Spleen (tissue), 11 donors: ENCODE results near the gene SHISA9. TPM values are rescaled to one million over a fixed set of nuclear protein-coding genes. Genes with fewer than 3 reads are reported as not detected.

Experiments
- DNase-seq: peaks from one replicate; pipeline ENCODE4 v3.0.0-alpha.2; 2020
- H3K27ac ChIP-seq, 8 donors: fragments of 200-600 bp; sonication (generic) in 7 of 8; 1 replicate in 4 of 8; 2 replicates in 4 of 8; pipeline versions ENCODE4 v1.5.0 to v1.8.0; 2016 to 2021; ENCODE audit warnings: inconsistent platforms in 4 of 8, mild to moderate bottlenecking in 4 of 8, moderate library complexity in 1 of 8
- H3K27me3 ChIP-seq, 7 donors: fragments of 200-600 bp; sonication (generic) in 6 of 7; replicated peaks in 1 of 7; 1 replicate in 4 of 7; 2 replicates in 3 of 7; pipeline versions ENCODE4 v1.5.0 to v1.8.0; 2016 to 2021; ENCODE audit warnings: inconsistent platforms in 3 of 7, mild to moderate bottlenecking in 1 of 7
- H3K36me3 ChIP-seq, 6 donors: fragments of 200-600 bp; sonication (generic) in 5 of 6; 1 replicate in 4 of 6; 2 replicates in 2 of 6; pipeline versions ENCODE4 v1.5.0 to v1.8.0; 2016 to 2021; ENCODE audit warnings: inconsistent platforms in 2 of 6
- H3K4me1 ChIP-seq, 6 donors: fragments of 200-600 bp; sonication (generic) in 5 of 6; 1 replicate in 3 of 6; 2 replicates in 3 of 6; pipeline versions ENCODE4 v1.5.0 to v1.8.0; 2016 to 2021; ENCODE audit warnings: inconsistent platforms in 3 of 6
- H3K4me3 ChIP-seq, 8 donors: fragments of 200-600 bp; sonication (generic) in 7 of 8; 1 replicate in 4 of 8; 2 replicates in 4 of 8; pipeline versions ENCODE4 v1.5.0 to v1.8.0; 2016 to 2021; ENCODE audit warnings: inconsistent platforms in 4 of 8, mild to moderate bottlenecking in 4 of 8, moderate library complexity in 2 of 8
- H3K9me3 ChIP-seq, 8 donors: fragments of 200-600 bp; sonication (generic) in 7 of 8; 1 replicate in 4 of 8; 2 replicates in 4 of 8; pipeline versions ENCODE4 v1.5.0 to v1.8.0; 2016 to 2021; ENCODE audit warnings: inconsistent platforms in 4 of 8
- CTCF ChIP-seq, 11 experiments: fragments of 200-600 bp in 7 of 11; fragments of 450-650 bp in 4 of 11; sonication (generic) in 4 of 11; IDR thresholded peaks in 8 of 11; conservative IDR thresholded peaks in 3 of 11; 1 replicate in 7 of 11; 2 replicates in 4 of 11; pipeline versions ENCODE4 v1.4.0 to v1.8.0; 2016 to 2021; ENCODE audit warnings: antibody characterized with exemption in 11 of 11, inconsistent platforms in 4 of 11, mild to moderate bottlenecking in 1 of 11
- POLR2A ChIP-seq, 3 donors: fragments of 450-650 bp; IDR thresholded peaks; one replicate each; pipeline ENCODE4 v1.5.1; 2017; ENCODE audit warnings: antibody characterized with exemption in 3 of 3, mild to moderate bottlenecking in 1 of 3
- POLR2AphosphoS5 ChIP-seq, 3 donors: sonication (generic); formaldehyde crosslinking; IDR thresholded peaks; one replicate each; pipeline ENCODE4 v1.5.1; 2017; ENCODE audit warnings: antibody characterized with exemption in 3 of 3
- WGBS, 5 donors: extraction: QIAGEN DNeasy Blood & Tissue Kit in 3 of 5; methylation state at CpG; one replicate each; pipeline versions ENCODE4 v1.1.5 to v1.1.7; 2013 to 2018; 5-methylcytosine and 5-hydroxymethylcytosine counted together
- intact Hi-C: fragments of 100-400 bp; cut with DNase I; formaldehyde crosslinking; loops from one replicate; pipeline ENCODE4 v1.15.0; 2023; ENCODE audit warnings: low total_unique reads
- polyA plus RNA-seq, 3 donors: library from polyadenylated mRNA; stranded (reverse); fragments of 200-250 nt; gene quantifications; one replicate each; pipeline ENCODE4 v1.2.1, GENCODE V29; 2013
- total RNA-seq, 7 donors: library from RNA; depleted of rRNA in 3 of 7; stranded (reverse); fragments of >200 nt in 3 of 7; fragmentation: NEBNext Ultra II Directional in 4 of 7; extraction: Animal tissue kit (Norgen Biotek cat#: 25700) in 4 of 7; gene quantifications; one replicate each; pipeline versions ENCODE4 v1.1.0 to v1.2.1, GENCODE V29; 2016 to 2021
- donor health status: healthy with polysubstance abuse.
- donor health status: DM: no; HTN: no; CAD: no; lungs with moderate emphysema.
- donor health status: DM: no; HTN: no; CAD: no.
- donor health status: Bipolar disorder and iron deficiency.
- donor health status: healthy.
- donor health status: DM: no; HTN: no; CAD: no.
- donor health status: DM: yes; HTN: yes; CAD: no.

SHISA9 gene
- total and polyA plus RNA-seq, 10 donors, result 0.02 to 0.17 (median 0.05) TPM; not detected in 4

- Histone ChIP-seq H3K36me3 (no peaks in the 10 kb centered on the region), H3K27ac (no peak overlapping the region), H3K4me3 (no peak overlapping the region), H3K9me3 (peaks cover 0 to 12% (median 0%) of the 10 kb centered on the region in 8 donors), H3K27me3 (peaks cover 0 to 25% (median 0%) of the 10 kb centered on the region in 7 donors), H3K4me1 (no peaks in the 10 kb centered on the region)
- DNase-seq, result no peak
- intact Hi-C loops, result no loop called here
- WGBS, 5 donors, result 53 to 68% (median 64%) methylated on average over 5 of the region's 5 CpGs
- TF ChIP-seq CTCF (IDR thresholded peaks at IDR 0.05 in 8 of 11, conservative IDR thresholded peaks at IDR 0.05 in 3 of 11) (no peak), POLR2AphosphoS5 (IDR thresholded peaks at IDR 0.05) (no peak), POLR2A (IDR thresholded peaks at IDR 0.05) (no peak)
These were observed 368.6 kb downstream of the SHISA9 start for GRCh38 chr16:13269905-13270528.

GRCh38 chr16:13270602-13271001, 369.2 kb downstream of the SHISA9 start:
- TF ChIP-seq CTCF (IDR thresholded peaks at IDR 0.05 in 8 of 11, conservative IDR thresholded peaks at IDR 0.05 in 3 of 11) (no peak), POLR2AphosphoS5 (IDR thresholded peaks at IDR 0.05) (no peak), POLR2A (IDR thresholded peaks at IDR 0.05) (no peak)
- no peak overlapping the region for H3K27ac ChIP-seq
- peaks cover 0 to 25% (median 0%) of the 10 kb centered on the region in 7 donors for H3K27me3 ChIP-seq
- intact Hi-C loops, result no loop called here
- 52 to 83% (median 76%) methylated on average over 1 of the region's 1 CpG for WGBS, 5 donors
- no peak overlapping the region for H3K4me3 ChIP-seq
- H3K9me3 ChIP-seq, result peaks cover 0 to 12% (median 0%) of the 10 kb centered on the region in 8 donors
- DNase-seq, result no peak
- no peaks in the 10 kb centered on the region for H3K4me1 ChIP-seq
- H3K36me3 ChIP-seq, result no peaks in the 10 kb centered on the region

GRCh38 chr16:13289515-13289914, 388.1 kb downstream of the SHISA9 start:
- H3K27me3 ChIP-seq, result no peaks in the 10 kb centered on the region
- H3K4me3 ChIP-seq, result no peak overlapping the region
- H3K27ac ChIP-seq, result no peak overlapping the region
- peaks cover 0 to 5% (median 0%) of the 10 kb centered on the region in 8 donors for H3K9me3 ChIP-seq
- no peak for DNase-seq
- no peaks in the 10 kb centered on the region for H3K36me3 ChIP-seq
- no peak for TF ChIP-seq CTCF (IDR thresholded peaks at IDR 0.05 in 8 of 11, conservative IDR thresholded peaks at IDR 0.05 in 3 of 11)
- no peak for TF ChIP-seq POLR2A (IDR thresholded peaks at IDR 0.05)
- no peak for TF ChIP-seq POLR2AphosphoS5 (IDR thresholded peaks at IDR 0.05)
- intact Hi-C loops, result no loop called here
- no peaks in the 10 kb centered on the region for H3K4me1 ChIP-seq

Other genes starting within 250 kb of the SHISA9 start
- 10 to 100 TPM; 38.0 to 66.3 (median 50.6) TPM for gene CPPED1, start 97.7 kb upstream of the SHISA9 start, total RNA-seq
- gene CPPED1, start 97.7 kb upstream of the SHISA9 start, polyA plus RNA-seq, result 10 to 100 TPM; 10.0 to 21.6 (median 10.8) TPM